RWPE2 (cell line): ENCODE results near the gene ARL4C.

Experiments
- ATAC-seq: fragments of 200-7000 bp; cut with Tn5 transposase; 3 replicates; pipeline ENCODE4 v1.9.1; 2021; ENCODE audit warnings: low read depth
- DNase-seq: peaks from one replicate; pipeline ENCODE4 v3.0.0-alpha.2; 2020; ENCODE audit warnings: low spot score
- H3K27ac ChIP-seq: fragments of 450-650 bp; 2 replicates; pipeline ENCODE4 v1.5.1; 2017; ENCODE audit warnings: mild to moderate bottlenecking; ENCODE audit not compliant: poor library complexity, severe bottlenecking
- H3K27me3 ChIP-seq: fragments of 250-450 bp; sonication (Bioruptor Pico); 2 replicates; pipeline ENCODE4 v1.5.1; 2021; ENCODE audit warnings: mild to moderate bottlenecking, moderate library complexity; ENCODE audit not compliant: insufficient read depth, poor library complexity, severe bottlenecking
- H3K36me3 ChIP-seq: fragments of 250-450 bp; sonication (Bioruptor Pico); 2 replicates; pipeline ENCODE4 v1.5.1; 2020; ENCODE audit warnings: low read depth, mild to moderate bottlenecking, moderate library complexity
- H3K4me1 ChIP-seq: fragments of 250-450 bp; sonication (Bioruptor Pico); 2 replicates; pipeline ENCODE4 v1.5.1; 2021; ENCODE audit warnings: mild to moderate bottlenecking, moderate library complexity; ENCODE audit not compliant: insufficient read depth, poor library complexity, severe bottlenecking
- H3K4me3 ChIP-seq: fragments of 250-450 bp; sonication (Bioruptor Pico); 2 replicates; pipeline ENCODE4 v1.5.1; 2021; ENCODE audit warnings: mild to moderate bottlenecking, moderate library complexity; ENCODE audit not compliant: severe bottlenecking
- H3K9me3 ChIP-seq: fragments of 250-450 bp; sonication (Bioruptor Pico); 2 replicates; pipeline ENCODE4 v1.5.1; 2021; ENCODE audit warnings: mild to moderate bottlenecking, moderate library complexity; ENCODE audit not compliant: severe bottlenecking
- TF ChIP-seq, protein P1 (sequence below): fragments of 450-650 bp; IDR thresholded peaks from one replicate; pipeline ENCODE4 v1.5.1; 2017; ENCODE audit warnings: mild to moderate bottlenecking, moderate library complexity; ENCODE audit not compliant: poor library complexity, severe bottlenecking

The ARL4C gene

GRCh38 chr2:234483568-234484251, 13.2 kb downstream of the ARL4C start:
- TF ChIP-seq, protein P1, sequence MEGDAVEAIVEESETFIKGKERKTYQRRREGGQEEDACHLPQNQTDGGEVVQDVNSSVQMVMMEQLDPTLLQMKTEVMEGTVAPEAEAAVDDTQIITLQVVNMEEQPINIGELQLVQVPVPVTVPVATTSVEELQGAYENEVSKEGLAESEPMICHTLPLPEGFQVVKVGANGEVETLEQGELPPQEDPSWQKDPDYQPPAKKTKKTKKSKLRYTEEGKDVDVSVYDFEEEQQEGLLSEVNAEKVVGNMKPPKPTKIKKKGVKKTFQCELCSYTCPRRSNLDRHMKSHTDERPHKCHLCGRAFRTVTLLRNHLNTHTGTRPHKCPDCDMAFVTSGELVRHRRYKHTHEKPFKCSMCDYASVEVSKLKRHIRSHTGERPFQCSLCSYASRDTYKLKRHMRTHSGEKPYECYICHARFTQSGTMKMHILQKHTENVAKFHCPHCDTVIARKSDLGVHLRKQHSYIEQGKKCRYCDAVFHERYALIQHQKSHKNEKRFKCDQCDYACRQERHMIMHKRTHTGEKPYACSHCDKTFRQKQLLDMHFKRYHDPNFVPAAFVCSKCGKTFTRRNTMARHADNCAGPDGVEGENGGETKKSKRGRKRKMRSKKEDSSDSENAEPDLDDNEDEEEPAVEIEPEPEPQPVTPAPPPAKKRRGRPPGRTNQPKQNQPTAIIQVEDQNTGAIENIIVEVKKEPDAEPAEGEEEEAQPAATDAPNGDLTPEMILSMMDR: no peak
- Histone ChIP-seq H3K4me1 (no peaks in the 10 kb centered on the region), H3K4me3 (no peak overlapping the region), H3K9me3 (no peaks in the 10 kb centered on the region), H3K27ac (no peak overlapping the region), H3K27me3 (no peaks in the 10 kb centered on the region), H3K36me3 (no peaks in the 10 kb centered on the region)
- DNase-seq (no peak), ATAC-seq (no peak)

DNA sequence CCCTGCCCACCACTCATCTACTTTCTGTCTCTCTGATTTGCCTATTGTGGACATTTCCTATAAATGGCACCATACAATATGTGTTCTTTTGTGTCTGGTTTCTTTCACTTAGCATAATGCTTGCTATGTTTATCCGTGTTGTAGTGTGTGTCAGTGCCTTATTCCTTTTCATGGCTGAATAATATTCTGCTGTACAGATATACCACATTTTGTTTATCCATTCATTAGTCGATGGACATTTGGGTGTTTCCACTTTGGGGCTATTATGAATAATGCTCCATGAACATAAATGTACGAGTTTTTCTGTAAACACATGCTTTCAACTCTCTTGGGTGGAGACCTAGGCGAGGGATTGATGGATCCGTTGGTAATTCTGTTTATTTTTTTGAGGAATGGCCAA, 15.6 kb downstream of the ARL4C start:
- no peaks in the 10 kb centered on the region for H3K36me3 ChIP-seq
- no peaks in the 10 kb centered on the region for H3K27me3 ChIP-seq
- DNase-seq (no peak), ATAC-seq (no peak)
- H3K4me3 ChIP-seq: no peak overlapping the region
- no peaks in the 10 kb centered on the region for H3K4me1 ChIP-seq
- no peaks in the 10 kb centered on the region for H3K9me3 ChIP-seq
- H3K27ac ChIP-seq: no peak overlapping the region
- TF ChIP-seq, protein P1: no peak

- Histone ChIP-seq H3K9me3 (no peaks in the 10 kb centered on the region), H3K27me3 (no peaks in the 10 kb centered on the region), H3K4me3 (no peak overlapping the region), H3K27ac (no peak overlapping the region), H3K36me3 (no peaks in the 10 kb centered on the region), H3K4me1 (no peaks in the 10 kb centered on the region)
- TF ChIP-seq, protein P1: no peak
- DNase-seq: no peak
- no peak for ATAC-seq
Observed at GRCh38 chr2:234480337-234480736, 16.5 kb downstream of the ARL4C start.

DNA sequence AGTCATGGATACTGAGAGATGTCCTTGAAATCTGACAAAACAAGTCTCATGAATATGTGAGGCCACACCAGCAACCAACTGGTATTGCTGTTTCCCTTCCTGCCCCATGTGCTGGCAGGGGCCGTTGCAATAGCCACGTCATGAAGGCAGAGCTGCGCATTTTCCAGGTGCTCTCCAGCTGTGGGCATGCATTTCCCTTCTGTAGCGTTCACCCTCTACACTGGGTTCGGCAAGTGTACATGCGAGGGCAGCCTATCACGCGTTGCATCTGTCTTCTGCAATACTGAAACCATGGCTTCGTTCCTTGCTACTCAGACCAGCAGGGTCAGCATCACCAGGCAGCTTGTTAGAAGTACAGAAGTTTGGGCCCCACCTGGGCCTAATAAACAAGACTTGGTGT, 17.4 kb downstream of the ARL4C start:
- no peaks in the 10 kb centered on the region for H3K4me1 ChIP-seq
- H3K36me3 ChIP-seq: no peaks in the 10 kb centered on the region
- DNase-seq (no peak), ATAC-seq (no peak)
- no peaks in the 10 kb centered on the region for H3K27me3 ChIP-seq
- TF ChIP-seq, protein P1: no peak
- no peak overlapping the region for H3K27ac ChIP-seq
- H3K4me3 ChIP-seq: no peak overlapping the region
- no peaks in the 10 kb centered on the region for H3K9me3 ChIP-seq

DNA sequence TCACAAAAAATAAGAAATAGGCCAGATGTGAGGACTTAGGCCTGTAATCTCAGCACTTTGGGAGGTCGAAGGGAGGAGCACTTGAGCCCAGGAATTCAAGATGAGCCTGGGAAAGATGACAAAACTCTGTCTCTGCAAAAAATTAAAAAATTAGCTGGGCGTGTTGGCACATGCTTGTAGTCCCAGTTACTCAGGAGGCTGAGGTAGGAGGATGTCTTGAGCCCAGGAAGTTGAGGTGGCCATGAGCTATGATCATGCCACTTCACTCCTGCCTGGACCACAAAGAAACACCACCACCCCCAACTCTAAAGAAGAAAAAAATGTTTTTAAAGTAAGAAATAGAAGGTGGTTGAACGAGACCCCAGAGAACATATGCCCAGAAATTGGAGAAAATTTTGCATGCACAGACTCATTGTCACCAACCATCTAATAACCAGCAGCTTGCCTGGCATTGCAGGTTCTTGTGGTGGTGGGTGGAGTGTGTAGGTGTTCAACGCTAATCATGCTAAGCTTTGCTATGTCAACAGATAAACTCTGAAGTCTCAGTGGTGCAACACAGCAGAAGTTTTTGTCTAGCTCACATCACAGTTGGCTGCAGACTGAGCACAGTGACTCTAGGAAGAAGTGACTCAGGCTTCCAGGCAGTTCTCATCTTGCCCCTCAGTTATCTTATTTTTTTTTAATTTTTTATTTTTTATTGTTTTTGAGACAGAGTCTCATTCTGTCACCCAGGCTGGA, 18.6 kb downstream of the ARL4C start:
- TF ChIP-seq, protein P1: no peak
- H3K27ac ChIP-seq: no peak overlapping the region
- no peaks in the 10 kb centered on the region for H3K4me1 ChIP-seq
- H3K9me3 ChIP-seq: no peaks in the 10 kb centered on the region
- no peaks in the 10 kb centered on the region for H3K27me3 ChIP-seq
- H3K4me3 ChIP-seq: no peak overlapping the region
- DNase-seq (no peak), ATAC-seq (no peak)
- H3K36me3 ChIP-seq: no peaks in the 10 kb centered on the region
